ENCODE measurements around the gene MDH1B.

The MDH1B gene

DNA sequence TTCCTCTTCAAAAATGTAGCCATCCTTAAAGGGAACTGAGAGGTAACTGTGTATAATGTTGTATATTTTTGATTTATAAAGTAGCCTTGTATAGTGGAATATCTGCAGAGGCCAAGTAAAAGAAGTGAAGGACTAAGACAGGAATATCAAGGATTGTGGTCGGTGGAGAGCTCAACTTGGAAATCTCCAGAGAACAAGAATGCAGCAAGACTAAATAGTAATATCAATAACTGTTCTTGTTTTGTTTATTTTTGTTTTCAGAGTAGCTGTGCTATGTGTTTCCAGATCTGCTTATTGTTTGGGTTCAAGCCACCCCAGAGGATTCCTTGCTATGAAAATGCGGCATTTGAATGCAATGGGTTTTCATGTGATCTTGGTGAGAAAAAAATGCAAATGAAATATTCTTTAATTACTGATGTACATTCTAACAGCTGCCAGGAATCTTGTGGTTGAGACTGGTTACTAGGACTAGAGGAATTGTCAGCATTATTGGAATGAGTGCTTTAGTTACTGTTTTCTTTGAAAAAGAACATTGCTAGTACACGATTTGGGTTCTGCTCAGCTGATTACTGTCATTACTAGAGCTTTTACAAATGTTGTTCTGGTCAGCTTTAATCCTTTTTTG lies 25.3 kb upstream of the MDH1B start:
- TF ChIP-seq, protein P1, sequence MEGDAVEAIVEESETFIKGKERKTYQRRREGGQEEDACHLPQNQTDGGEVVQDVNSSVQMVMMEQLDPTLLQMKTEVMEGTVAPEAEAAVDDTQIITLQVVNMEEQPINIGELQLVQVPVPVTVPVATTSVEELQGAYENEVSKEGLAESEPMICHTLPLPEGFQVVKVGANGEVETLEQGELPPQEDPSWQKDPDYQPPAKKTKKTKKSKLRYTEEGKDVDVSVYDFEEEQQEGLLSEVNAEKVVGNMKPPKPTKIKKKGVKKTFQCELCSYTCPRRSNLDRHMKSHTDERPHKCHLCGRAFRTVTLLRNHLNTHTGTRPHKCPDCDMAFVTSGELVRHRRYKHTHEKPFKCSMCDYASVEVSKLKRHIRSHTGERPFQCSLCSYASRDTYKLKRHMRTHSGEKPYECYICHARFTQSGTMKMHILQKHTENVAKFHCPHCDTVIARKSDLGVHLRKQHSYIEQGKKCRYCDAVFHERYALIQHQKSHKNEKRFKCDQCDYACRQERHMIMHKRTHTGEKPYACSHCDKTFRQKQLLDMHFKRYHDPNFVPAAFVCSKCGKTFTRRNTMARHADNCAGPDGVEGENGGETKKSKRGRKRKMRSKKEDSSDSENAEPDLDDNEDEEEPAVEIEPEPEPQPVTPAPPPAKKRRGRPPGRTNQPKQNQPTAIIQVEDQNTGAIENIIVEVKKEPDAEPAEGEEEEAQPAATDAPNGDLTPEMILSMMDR (IDR thresholded peaks at IDR 0.05; ENCODE audit: low read depth, low read length): no peak
- TF ChIP-seq MYC (IDR thresholded peaks at IDR 0.05; ENCODE audit: low read depth, low read length) (no peak), POLR2A (IDR thresholded peaks at IDR 0.05; ENCODE audit: extremely low read depth, insufficient read length) (no peak)
- TF ChIP-seq, protein P2, sequence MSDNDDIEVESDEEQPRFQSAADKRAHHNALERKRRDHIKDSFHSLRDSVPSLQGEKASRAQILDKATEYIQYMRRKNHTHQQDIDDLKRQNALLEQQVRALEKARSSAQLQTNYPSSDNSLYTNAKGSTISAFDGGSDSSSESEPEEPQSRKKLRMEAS (IDR thresholded peaks at IDR 0.05; ENCODE audit: low read depth, low read length): no peak
- H3K4me3 ChIP-seq (ENCODE audit: low read depth, low read length): no peak overlapping the region
- no peak for DNase-seq (ENCODE audit: low read depth)

DNA sequence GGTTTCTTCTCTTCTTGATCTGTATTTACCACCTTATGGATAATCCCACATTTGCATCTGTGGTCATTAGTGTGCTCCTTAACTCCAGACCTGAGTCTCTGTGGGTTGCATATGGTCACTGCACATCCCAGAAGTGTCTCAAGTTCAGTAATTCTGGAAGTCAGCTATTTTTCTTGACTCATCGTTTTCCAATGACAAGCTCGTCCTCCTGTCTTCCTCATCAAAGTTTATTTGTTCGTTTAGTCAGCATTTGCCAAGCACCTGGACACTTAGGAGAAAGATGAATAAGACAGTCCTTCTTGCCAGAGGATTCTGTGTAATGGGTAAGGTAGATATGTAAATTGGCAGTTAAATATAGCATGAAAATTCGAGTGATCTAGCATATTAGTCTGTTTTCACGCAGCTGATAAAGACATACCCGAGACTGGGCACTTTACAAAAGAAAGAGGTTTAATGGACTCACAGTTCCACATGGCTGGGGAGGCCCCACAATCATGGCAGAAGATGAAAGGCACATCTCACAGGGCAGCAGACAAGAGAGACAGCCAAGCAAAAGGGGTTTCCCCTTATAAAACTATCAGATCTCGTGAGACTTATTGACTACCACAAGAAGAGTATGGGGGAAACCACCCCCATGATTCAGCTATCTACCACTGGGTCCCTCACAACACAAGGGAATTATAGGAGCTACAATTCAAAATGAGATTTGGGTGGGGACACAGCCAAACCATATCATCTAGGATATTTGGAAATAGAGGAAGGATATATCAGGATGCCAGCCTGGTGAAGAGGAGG lies 19.6 kb upstream of the MDH1B start:
- no peak for TF ChIP-seq POLR2A (IDR thresholded peaks at IDR 0.05; ENCODE audit: extremely low read depth, insufficient read length)
- TF ChIP-seq, protein P1 (IDR thresholded peaks at IDR 0.05; ENCODE audit: low read depth, low read length): no peak
- TF ChIP-seq MYC (IDR thresholded peaks at IDR 0.05; ENCODE audit: low read depth, low read length): no peak
- TF ChIP-seq, protein P2 (IDR thresholded peaks at IDR 0.05; ENCODE audit: low read depth, low read length): no peak
- no peak overlapping the region for H3K4me3 ChIP-seq (ENCODE audit: low read depth, low read length)
- no peak for DNase-seq (ENCODE audit: low read depth)

DNA sequence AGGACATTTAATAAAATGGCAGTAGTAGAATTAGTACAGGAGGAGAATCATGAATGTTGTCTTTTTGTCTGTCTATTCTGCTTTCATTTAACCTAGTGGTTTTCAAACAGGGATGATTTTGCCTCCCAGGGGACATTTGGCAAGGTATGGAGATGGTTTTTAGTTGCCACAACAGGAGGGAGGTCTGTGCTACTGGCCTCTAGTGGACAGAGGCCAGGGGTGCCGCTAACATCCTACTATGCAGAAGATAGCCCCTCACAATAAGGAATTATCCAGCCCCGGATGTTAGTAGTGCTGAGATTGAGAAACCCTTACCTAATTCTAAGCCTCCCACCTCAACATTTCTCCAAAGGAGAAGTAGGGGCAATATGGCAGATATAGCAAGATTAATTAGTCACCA lies 18.6 kb upstream of the MDH1B start:
- TF ChIP-seq, protein P2 (IDR thresholded peaks at IDR 0.05; ENCODE audit: low read depth, low read length): no peak
- TF ChIP-seq MYC (IDR thresholded peaks at IDR 0.05; ENCODE audit: low read depth, low read length) (no peak), POLR2A (IDR thresholded peaks at IDR 0.05; ENCODE audit: extremely low read depth, insufficient read length) (no peak)
- TF ChIP-seq, protein P1 (IDR thresholded peaks at IDR 0.05; ENCODE audit: low read depth, low read length): peak; percentile 44
- DNase-seq (ENCODE audit: low read depth): peak; percentile 38
- H3K4me3 ChIP-seq (ENCODE audit: low read depth, low read length): no peak overlapping the region

DNA sequence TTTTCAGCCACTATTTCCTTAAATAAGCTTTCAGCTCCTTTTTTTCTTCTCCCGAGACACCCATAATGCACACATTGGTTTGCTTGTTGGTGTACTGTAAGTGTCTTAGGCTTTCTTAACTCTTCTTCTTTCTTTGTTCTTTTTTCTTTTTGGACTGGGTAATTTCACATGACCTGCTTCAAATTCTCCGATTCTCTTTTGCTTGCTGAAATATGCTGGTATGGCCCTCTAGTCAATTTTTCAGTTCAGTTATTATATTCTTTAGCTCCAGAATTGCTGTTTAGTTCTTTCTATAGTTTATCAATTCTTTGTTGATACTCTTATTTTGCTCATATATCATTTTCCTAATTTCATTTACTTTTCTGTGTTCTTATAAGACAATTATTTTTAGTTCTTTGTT lies 15.5 kb upstream of the MDH1B start:
- no peak for TF ChIP-seq MYC (IDR thresholded peaks at IDR 0.05; ENCODE audit: low read depth, low read length)
- no peak for TF ChIP-seq POLR2A (IDR thresholded peaks at IDR 0.05; ENCODE audit: extremely low read depth, insufficient read length)
- TF ChIP-seq, protein P2 (IDR thresholded peaks at IDR 0.05; ENCODE audit: low read depth, low read length): no peak
- TF ChIP-seq, protein P1 (IDR thresholded peaks at IDR 0.05; ENCODE audit: low read depth, low read length): no peak
- DNase-seq (ENCODE audit: low read depth): no peak
- H3K4me3 ChIP-seq (ENCODE audit: low read depth, low read length): no peak overlapping the region

DNA sequence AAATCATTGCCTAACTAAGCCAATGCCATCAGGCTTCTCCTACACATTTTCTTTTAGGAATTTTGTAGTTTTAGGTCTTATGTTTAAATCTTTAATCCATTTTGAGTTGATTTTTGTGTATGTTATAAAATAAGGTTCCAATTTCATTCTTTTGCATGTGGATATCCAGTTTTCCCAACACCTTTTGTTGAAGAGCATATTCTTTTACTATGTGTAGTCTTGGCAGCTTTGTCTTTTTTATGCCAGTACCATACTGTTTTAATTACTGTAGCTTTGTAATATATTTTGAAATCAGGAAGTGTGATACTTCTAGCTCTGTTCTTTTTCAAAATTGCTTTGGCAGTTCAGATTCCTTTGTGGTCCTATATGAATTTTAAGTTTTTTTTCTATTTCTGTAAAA lies 11.3 kb upstream of the MDH1B start:
- DNase-seq (ENCODE audit: low read depth): no peak
- TF ChIP-seq POLR2A (IDR thresholded peaks at IDR 0.05; ENCODE audit: extremely low read depth, insufficient read length): no peak
- TF ChIP-seq, protein P1 (IDR thresholded peaks at IDR 0.05; ENCODE audit: low read depth, low read length): no peak
- TF ChIP-seq, protein P2 (IDR thresholded peaks at IDR 0.05; ENCODE audit: low read depth, low read length): no peak
- no peak for TF ChIP-seq MYC (IDR thresholded peaks at IDR 0.05; ENCODE audit: low read depth, low read length)

More for the DNA sequence above, 11.3 kb upstream of the MDH1B start:
- no peak overlapping the region for H3K4me3 ChIP-seq (ENCODE audit: low read depth, low read length)

All from NB4 (cell line).